Stimulated activated CD8-positive, alpha-beta memory T cell treated with anti-CD3 and anti-CD28 coated beads, Interleukin-7, amount 100 ng/mL, for 48 hours (primary cell): ENCODE results near the gene FARS2.

ENCODE experiments used
- DNase-seq, 2 donors: peaks; one replicate each; pipeline ENCODE4 v3.0.0-alpha.2; 2020; ENCODE audit warnings: low read depth in 1 of 2; ENCODE audit errors: extremely low read depth in 1 of 2

The FARS2 gene

GRCh38 chr6:5710516-5710915 lies 449.2 kb downstream of the FARS2 start:
- DNase-seq = no peak

DNA sequence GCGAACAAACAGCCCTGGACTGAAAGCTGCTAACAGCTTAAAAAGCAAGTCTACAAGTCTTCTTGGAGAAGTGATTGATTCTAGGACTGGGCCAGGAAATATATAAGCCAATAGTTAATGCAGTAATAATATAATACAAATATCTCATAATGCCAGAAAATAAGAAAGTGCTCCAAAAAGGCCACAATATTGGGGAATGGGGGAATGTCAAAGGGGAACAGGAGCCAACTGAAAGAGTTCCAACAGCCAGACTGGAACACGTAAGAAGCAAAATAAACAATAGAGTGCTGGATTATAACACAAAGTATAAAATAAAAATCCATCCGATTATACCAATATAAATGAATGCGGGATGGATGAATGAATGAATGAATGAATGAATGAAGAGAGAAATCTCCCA lies 449.6 kb downstream of the FARS2 start:
- DNase-seq = no peak

GRCh38 chr6:5712349-5713215 lies 451.3 kb downstream of the FARS2 start:
- no peak for DNase-seq

- DNase-seq = no peak
Observed at GRCh38 chr6:5713519-5713918, 452.2 kb downstream of the FARS2 start.

DNA sequence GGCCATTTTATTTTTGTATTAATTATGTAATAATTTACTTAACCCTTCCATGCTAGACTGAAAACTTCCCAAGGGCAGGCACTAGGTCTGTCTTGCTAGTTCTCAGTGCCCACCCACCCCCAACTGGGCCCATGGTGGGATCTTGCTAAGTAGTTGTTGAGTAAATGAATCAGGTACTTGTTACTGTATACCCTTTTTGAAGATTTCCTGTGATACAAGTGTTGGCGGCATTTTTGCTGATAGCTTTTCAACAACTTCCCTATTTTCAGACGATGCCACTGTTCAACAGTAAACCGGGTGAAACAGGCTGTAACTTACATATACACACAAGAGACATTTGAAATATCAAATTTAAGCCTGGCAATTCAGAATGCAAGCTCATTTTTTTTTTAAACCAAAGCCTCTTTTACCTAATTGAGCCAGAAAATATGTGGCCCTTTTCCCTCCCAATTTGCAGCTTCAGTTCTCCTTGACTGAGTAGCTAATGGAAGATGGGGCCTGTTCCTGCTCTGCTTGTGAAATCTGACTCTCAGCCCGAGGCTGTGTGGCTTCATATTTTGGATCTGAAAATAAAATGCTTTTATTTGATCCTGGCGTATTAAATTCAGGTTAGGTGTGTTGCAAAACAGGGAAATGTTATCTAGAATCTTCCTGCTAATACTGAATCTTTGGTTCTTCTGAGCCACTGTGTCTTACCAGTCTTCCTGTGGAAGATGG lies 457.1 kb downstream of the FARS2 start:
- DNase-seq = no peak

- no peak for DNase-seq
Observed at GRCh38 chr6:5723841-5724691, 462.8 kb downstream of the FARS2 start.

GRCh38 chr6:5724911-5725310 lies 463.6 kb downstream of the FARS2 start:
- no peak for DNase-seq

DNA sequence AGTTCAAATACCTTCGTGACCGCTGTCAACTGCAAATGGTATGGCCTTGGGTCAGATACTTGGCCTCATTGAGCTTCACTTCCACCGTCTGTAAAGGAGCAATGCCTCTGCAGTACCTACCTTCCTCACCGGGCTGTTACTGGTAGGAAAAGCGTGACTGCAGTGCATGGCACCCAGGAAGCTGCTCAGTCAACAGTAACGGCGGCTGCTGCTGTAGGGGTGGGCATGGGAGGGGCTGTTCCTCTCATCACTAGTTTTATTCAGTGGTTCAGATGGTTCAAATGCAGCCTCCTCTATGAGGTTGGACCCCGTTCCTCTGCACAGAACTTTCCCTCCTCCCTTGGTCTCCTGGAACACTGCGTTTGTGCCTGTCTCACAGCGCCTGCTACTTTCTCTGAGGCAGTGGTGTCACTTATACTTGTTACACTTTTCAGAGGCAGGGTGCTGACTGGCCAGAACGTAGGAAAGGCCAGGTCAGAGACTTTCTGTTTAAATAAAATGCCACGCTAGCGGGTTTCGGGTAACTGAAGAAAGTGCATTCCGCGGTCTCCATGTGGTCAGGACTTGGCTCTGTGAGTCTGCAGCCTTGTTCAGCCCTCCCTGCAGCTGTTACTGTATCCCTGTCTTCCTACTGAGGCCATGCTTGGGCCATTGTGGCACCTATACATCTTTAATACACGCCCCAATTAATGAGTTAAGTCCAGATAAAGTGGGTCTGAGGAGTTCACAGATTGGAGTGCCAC lies 465.8 kb downstream of the FARS2 start:
- DNase-seq = no peak

GRCh38 chr6:5728351-5729079 lies 467.2 kb downstream of the FARS2 start:
- DNase-seq = no peak

DNA sequence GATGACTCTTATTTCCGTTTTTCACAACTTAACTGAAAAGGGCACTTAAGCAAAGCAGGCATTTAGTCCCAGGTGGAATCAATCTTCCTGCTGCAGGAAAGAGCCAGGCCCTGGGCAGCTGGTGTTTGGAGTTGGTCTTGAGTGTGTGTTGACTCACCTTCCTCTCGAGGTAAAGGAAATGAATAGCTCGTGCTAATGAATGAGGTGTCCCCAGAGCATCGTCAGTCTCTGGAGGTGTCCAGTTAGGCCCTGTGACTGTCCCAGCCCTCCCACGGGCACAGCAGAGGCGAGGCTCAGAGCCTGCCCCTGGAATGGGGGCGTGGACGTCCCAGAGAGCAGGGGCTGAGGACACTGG lies 467.7 kb downstream of the FARS2 start:
- no peak for DNase-seq

DNA sequence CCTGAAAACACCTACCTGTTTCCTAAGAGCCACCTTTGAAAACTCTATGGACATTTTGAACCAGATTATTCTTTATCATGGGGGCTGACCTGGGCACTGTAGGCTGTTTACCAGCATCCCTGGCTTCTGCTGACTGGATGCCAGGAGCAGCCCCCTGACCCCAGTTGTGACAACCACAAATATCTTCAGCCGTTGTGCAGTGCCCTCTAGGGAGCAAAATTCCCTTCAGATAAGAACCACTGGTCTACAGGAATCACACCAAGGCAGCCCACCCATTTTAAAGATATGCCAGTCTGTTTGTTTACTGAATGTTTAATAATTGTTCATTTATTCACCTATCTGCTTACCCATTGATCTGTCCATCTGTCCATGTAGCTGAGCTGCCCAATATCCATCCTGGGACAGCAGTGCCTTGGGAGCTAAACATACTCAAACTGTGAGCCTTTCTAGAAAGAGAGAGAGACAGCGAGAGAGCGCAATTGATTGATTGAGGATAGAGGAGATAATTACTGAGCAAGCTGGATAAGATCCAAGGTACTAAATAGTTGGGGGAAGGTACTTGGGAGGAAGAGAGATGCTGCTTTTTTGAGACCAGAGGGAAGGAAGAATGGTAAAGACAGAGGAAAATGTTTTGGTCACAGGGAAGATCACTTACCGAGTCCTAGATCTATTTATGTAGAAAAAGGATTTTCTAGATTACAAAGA lies 468.7 kb downstream of the FARS2 start:
- no peak for DNase-seq

DNA sequence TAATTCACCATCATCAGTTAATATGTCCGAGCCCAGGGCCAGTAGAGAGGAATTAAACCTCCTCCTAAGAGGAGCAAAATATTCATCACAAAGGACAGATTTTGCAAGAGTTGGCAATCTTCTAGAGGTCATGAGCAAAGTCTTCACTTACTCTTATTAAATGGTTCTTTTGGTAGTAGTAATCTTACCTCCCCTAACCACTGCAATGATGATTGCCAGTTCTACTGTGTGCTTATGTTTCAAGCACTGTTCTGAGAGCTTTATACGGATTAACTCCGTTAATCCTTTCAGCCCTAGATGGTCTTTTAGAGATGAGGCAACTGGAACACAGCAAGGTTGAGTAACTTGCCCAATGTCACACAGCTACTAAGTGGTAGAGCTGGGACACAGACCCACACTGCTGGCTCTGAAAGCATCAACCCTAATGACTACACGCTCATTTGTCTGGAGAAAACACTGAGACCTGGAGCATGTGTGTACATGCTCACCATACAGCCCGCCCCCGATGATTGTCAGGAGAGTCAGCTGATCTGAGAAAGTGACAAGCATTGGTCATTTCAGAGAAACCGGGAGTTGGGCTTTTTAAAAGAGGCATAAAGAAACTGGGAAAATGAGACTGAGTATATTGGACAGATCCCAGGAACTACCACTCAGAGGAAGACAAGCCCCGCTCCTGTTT lies 469.4 kb downstream of the FARS2 start:
- DNase-seq = no peak

DNA sequence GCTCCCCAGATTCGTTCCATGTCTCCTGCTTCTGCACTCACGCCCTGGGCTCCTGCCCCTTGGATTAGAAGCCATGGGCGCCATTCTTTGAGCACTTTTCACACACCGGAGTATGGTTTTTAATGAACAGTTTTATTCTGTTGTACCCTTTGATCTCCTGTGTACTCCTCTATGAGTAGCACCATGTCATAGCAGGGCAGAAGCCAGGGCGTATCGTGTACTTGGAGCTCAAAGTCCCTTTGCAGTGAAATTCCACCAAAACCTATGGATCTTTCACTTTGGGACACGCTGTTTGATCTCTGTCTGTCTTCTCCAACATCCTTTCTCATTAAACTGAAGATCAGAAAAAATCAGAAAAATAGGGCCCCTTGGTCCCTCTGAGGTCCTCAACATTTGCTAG lies 470.1 kb downstream of the FARS2 start:
- DNase-seq = no peak

DNA sequence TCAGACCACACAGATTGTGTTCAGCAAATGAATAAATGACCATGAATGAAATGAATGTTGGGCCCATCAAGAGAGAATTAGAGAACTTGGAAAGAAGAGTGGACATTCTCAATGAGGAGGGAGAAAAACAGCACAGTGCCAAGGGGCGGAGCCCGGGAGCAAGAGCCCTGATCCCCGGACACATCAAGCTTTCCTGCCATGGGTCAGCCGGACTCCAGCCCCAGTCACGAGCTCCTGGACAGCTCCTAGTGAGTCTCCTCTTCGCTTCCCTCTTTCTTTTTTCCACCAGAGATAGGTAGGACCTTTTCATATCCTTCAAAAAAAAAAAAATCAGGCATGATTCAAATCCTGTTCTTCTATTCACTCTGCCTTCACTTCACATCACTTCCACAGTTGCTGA lies 471.2 kb downstream of the FARS2 start:
- no peak for DNase-seq

DNA sequence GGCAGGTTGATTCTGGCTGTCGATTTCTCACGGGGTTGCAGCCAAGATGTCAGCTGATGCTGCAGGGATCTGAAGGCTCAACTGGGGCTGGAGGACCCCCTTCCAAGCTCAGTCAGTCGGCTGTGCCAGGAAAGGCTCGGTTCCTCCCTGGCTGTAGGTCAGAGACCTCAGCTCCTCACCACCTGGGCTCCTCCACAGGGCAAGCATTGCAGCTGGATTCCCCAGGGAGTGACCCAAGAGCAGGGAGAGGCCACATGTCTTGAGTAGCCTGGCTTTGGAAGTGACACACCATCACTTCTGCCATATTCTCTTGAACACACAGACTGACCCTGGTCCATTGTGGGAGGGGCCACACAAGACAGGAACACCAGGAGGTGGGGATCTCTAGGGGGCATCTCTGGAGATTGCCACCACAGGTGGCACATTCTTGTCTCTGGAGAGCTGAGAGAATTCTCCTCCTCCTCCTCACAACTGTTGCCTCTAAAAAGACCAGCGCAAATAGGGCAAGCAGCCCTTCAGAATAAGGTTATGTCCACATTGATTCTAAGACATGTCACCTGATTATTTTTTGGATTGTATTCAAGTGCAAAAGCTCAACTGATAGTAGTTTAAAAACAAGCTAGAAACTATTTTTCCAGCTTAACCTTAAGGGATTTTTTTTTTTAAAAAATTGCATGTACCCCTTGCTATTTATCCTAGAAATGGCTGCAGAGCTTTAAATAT lies 474.9 kb downstream of the FARS2 start:
- no peak for DNase-seq

DNA sequence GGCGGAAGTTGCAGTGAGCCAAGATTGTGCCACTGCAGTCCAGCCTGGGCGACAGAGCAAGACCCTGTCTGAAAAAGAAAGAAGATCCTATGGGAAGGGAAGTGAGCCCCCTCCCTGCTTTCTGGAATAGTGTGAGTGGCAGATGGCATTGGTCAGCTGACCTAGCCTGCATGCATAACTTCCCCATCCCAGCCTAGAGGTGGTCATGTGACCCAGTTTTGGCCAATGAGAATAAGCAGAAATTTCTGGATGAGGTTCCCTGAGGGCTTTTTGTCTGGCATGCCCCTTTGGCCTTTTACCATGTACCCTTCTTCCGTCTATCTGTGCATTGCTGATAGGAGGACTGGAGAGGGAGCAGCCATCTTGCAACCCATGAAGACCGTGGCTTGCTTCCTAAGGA lies 476.1 kb downstream of the FARS2 start:
- no peak for DNase-seq

DNA sequence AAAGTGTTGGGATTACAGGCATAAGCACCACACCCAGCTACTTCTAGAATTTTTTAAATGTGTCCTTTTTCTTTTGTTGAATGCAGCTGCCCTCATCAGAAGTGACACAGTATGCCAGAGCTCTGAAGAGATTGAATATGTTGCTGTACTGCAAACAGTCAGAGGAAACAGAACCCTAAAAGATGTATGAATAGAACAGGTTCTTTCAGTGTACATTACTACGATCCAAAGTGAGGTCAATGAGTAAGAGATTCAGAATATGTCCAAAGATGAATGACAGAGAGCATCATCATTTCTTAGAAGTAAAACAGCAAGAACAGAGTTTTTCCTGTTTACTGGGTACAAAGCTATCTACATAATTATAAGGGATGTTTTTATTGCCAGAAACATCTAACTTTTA lies 476.9 kb downstream of the FARS2 start:
- DNase-seq = no peak

DNA sequence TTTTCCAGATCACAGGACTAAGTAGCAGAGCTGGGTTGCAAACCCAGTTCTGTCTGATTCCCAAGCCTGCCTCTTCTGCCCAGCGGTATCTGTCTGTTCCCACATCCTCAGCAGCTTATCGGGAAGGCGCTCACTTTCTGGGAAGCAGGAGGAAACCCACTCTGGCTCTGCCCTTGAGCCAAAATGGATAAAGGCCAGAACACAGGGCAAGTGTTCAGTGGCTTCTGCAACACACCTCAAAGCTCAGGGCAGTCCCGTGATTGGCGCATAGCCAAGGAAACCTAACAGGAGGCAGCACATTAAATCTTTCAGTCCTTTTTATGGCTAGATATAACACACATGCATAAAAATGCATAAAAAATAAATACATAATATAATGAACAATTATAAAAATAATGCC lies 483.2 kb downstream of the FARS2 start:
- DNase-seq = no peak
